Common myeloid progenitor, CD34-positive (primary cell): ENCODE data around the gene SLC51B.
A peak's percentile ranks its signal among the peaks of the same experiment; 100 is the strongest.

Experiments used
- CTCF ChIA-PET: fragments of 350-600 bp; sonication (Branson Sonifier 250); formaldehyde crosslinking; loops from one replicate; lab custom pipeline; 2021; ENCODE audit warnings: antibody characterized with exemption; lab: Charles Lee
- POLR2A ChIA-PET: fragments of 350-600 bp; sonication (Branson Sonifier 250); formaldehyde crosslinking; loops from one replicate; lab custom pipeline; 2021; ENCODE audit warnings: antibody characterized with exemption; lab: Charles Lee
- DNase-seq, 3 donors: peaks; one replicate each; pipeline versions ENCODE4 v3.0.0 to v3.0.0-alpha.2; 2013
- H3K27ac ChIP-seq, 2 experiments: 1 replicate in 1 of 2; 2 replicates in 1 of 2; pipeline ENCODE4 v1.7.0; 2013; ENCODE audit warnings: inconsistent platforms in 2 of 2, low read length in 2 of 2, mild to moderate bottlenecking in 2 of 2, low read depth in 1 of 2, moderate library complexity in 1 of 2; ENCODE audit not compliant: severe bottlenecking in 2 of 2, insufficient read depth in 1 of 2, poor library complexity in 1 of 2
- H3K27me3 ChIP-seq, 5 experiments: replicated peaks in 2 of 5; 1 replicate in 3 of 5; 2 replicates in 2 of 5; pipeline versions ENCODE4 v1.6.1 to v1.7.0; 2013; ENCODE audit warnings: low read length in 4 of 5, mild to moderate bottlenecking in 2 of 5, moderate library complexity in 2 of 5, inconsistent platforms in 1 of 5; ENCODE audit not compliant: insufficient read depth in 5 of 5, control insufficient read depth in 4 of 5
- H3K36me3 ChIP-seq, 4 experiments: 1 replicate in 2 of 4; 2 replicates in 2 of 4; pipeline versions ENCODE4 v1.6.1 to v1.7.0; 2013; ENCODE audit warnings: low read length in 3 of 4, control low read depth in 1 of 4, mild to moderate bottlenecking in 1 of 4; ENCODE audit not compliant: control insufficient read depth in 4 of 4, insufficient read depth in 4 of 4
- H3K4me1 ChIP-seq, 4 experiments: 1 replicate in 3 of 4; 2 replicates in 1 of 4; pipeline versions ENCODE4 v1.6.1 to v1.7.1; 2013; ENCODE audit warnings: low read length in 3 of 4, mild to moderate bottlenecking in 3 of 4, control low read depth in 1 of 4, inconsistent platforms in 1 of 4, moderate library complexity in 1 of 4; ENCODE audit not compliant: control insufficient read depth in 4 of 4, insufficient read depth in 4 of 4; ENCODE audit errors: control extremely low read depth in 1 of 4
- H3K4me3 ChIP-seq, 7 experiments: 1 replicate in 4 of 7; 2 replicates in 3 of 7; pipeline versions ENCODE4 v1.5.1 to v1.7.0; 2013; ENCODE audit warnings: mild to moderate bottlenecking in 7 of 7, low read length in 6 of 7, moderate library complexity in 6 of 7, inconsistent platforms in 2 of 7, low read depth in 2 of 7, control low read depth in 1 of 7; ENCODE audit not compliant: insufficient read depth in 4 of 7, control insufficient read depth in 1 of 7; ENCODE audit errors: extremely low read depth in 1 of 7
- H3K9me3 ChIP-seq, 5 experiments: 1 replicate in 4 of 5; 2 replicates in 1 of 5; pipeline versions ENCODE4 v1.6.1 to v1.7.1; 2013; ENCODE audit warnings: low read length in 4 of 5, mild to moderate bottlenecking in 2 of 5, inconsistent platforms in 1 of 5, low read depth in 1 of 5, moderate library complexity in 1 of 5; ENCODE audit not compliant: control insufficient read depth in 4 of 5, insufficient read depth in 2 of 5; ENCODE audit errors: control extremely low read depth in 1 of 5
- WGBS: methylation state at CpG from one replicate; pipeline ENCODE4 v1.1.5; 2013; ENCODE audit not compliant: insufficient coverage; 5-methylcytosine and 5-hydroxymethylcytosine counted together

The SLC51B gene

DNA sequence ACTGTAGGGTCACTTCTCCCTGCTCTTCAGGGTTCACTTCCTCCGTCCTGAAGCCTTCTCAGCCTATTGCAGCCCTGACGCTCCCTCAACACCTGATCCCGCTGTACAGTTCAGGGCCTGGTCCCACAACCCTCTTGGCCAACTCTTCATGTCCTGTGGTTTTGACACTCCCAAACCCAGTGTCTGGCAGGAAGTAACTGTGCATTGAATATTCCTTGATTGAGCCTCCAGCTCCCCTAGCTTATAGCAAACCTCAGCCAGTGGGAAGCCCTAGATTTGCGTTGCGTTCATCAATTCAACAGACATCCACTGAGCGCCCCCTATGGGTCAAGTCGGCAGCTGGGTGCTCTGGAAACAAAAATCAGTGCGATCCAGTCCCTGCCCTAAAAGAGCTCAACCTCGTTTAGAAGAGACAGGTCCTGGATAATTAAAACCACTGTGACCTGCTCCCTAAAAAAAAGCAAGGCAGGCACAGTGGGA is 56.3 kb downstream of the SLC51B start:
- H3K4me3 ChIP-seq = no peak overlapping the region
- DNase-seq = peak; percentile 57 to 79 (median 71)
- ChIA-PET POLR2A (no interaction called here), CTCF (interaction anchor here (1.0 to 15.0 kb wide), 17 partner anchors 9 to 78 kb away, joined by 3 to 142 read pairs (median 6); partner anchors contain the start of genes KBTBD13 and UBAP1L)
- H3K27ac ChIP-seq = no peak overlapping the region
- H3K9me3 ChIP-seq = no peaks in the 10 kb centered on the region
- H3K4me1 ChIP-seq = peaks cover 0 to 4% (median 0%) of the 10 kb centered on the region in 4 experiments
- WGBS = 49% methylated on average over 9 of the region's 9 CpGs
- H3K36me3 ChIP-seq = peaks cover 4 to 57% (median 46%) of the 10 kb centered on the region in 4 experiments
- no peaks in the 10 kb centered on the region for H3K27me3 ChIP-seq

GRCh38 chr15:65101891-65102708 is 56.9 kb downstream of the SLC51B start:
- ChIA-PET POLR2A (interaction anchor here (0.6 kb wide), 1 partner anchor 58 kb away, joined by 3 read pairs; no protein-coding TSS in a partner anchor), CTCF (interaction anchor here (1.0 to 15.0 kb wide), 19 partner anchors 8 to 77 kb away, joined by 3 to 142 read pairs (median 6); partner anchors contain the start of genes KBTBD13 and UBAP1L)
- peaks cover 0 to 4% (median 0%) of the 10 kb centered on the region in 4 experiments for H3K4me1 ChIP-seq
- no peak overlapping the region for H3K27ac ChIP-seq
- no peaks in the 10 kb centered on the region for H3K27me3 ChIP-seq
- no peaks in the 10 kb centered on the region for H3K9me3 ChIP-seq
- no peak overlapping the region for H3K4me3 ChIP-seq
- H3K36me3 ChIP-seq = peaks cover 4 to 56% (median 46%) of the 10 kb centered on the region in 4 experiments
- WGBS = 90% methylated on average over 64 of the region's 75 CpGs
- DNase-seq = no peak

- H3K27ac ChIP-seq = no peak overlapping the region
- H3K4me1 ChIP-seq = peaks cover 0 to 4% (median 0%) of the 10 kb centered on the region in 4 experiments
- H3K9me3 ChIP-seq = no peaks in the 10 kb centered on the region
- no peaks in the 10 kb centered on the region for H3K27me3 ChIP-seq
- H3K4me3 ChIP-seq = no peak overlapping the region
- ChIA-PET CTCF (interaction anchor here (1.1 to 15.0 kb wide), 10 partner anchors 9 to 71 kb away, joined by 3 to 142 read pairs (median 4); partner anchors contain the start of gene KBTBD13), POLR2A (interaction anchor here (0.6 kb wide), 1 partner anchor 59 kb away, joined by 3 read pairs; no protein-coding TSS in a partner anchor)
- WGBS = 93% methylated on average over 3 of the region's 3 CpGs
- no peak for DNase-seq
- H3K36me3 ChIP-seq = peaks cover 4 to 49% (median 41%) of the 10 kb centered on the region in 4 experiments
Measured at GRCh38 chr15:65102912-65103311, 57.7 kb downstream of the SLC51B start.
